Heart right ventricle (tissue), 16 donors: ENCODE measurements around the gene TPBGL. TPM values are rescaled to one million over a fixed set of nuclear protein-coding genes. Genes with fewer than 3 reads are reported as not detected.

Experiments
- ATAC-seq, 8 donors: fragments of 200-7000 bp; cut with Tn5 transposase; one replicate each; pipeline ENCODE4 v1.9.1; 2020; ENCODE audit warnings: mild to moderate bottlenecking in 8 of 8, moderate library complexity in 8 of 8, moderate number of reproducible peaks in 1 of 8
- DNase-seq, 2 donors: peaks; one replicate each; pipeline ENCODE4 v3.0.0-alpha.2; 2020
- H3K27ac ChIP-seq, 10 donors: fragments of 200-600 bp; sonication (generic) in 2 of 10; one replicate each; pipeline versions ENCODE4 v1.5.0 to v1.8.0; 2020 to 2022; ENCODE audit warnings: mild to moderate bottlenecking in 3 of 10
- H3K27me3 ChIP-seq, 7 donors: fragments of 200-600 bp; one replicate each; pipeline ENCODE4 v1.8.0; 2021 to 2022; ENCODE audit warnings: mild to moderate bottlenecking in 2 of 7
- H3K36me3 ChIP-seq, 9 donors: fragments of 200-600 bp; sonication (generic) in 1 of 9; one replicate each; pipeline versions ENCODE4 v1.5.0 to v1.8.0; 2020 to 2022; ENCODE audit warnings: mild to moderate bottlenecking in 2 of 9
- H3K4me1 ChIP-seq, 9 donors: fragments of 200-600 bp; sonication (generic) in 1 of 9; one replicate each; pipeline versions ENCODE4 v1.5.0 to v1.8.0; 2020 to 2022; ENCODE audit warnings: mild to moderate bottlenecking in 4 of 9
- H3K4me3 ChIP-seq, 10 donors: fragments of 200-600 bp; sonication (generic) in 2 of 10; one replicate each; pipeline versions ENCODE4 v1.5.0 to v1.8.0; 2020 to 2022; ENCODE audit warnings: mild to moderate bottlenecking in 7 of 10, moderate library complexity in 2 of 10
- H3K9me3 ChIP-seq, 11 donors: fragments of 200-600 bp in 10 of 11; sonication (generic) in 2 of 11; one replicate each; pipeline versions ENCODE4 v1.5.0 to v1.8.0; 2013 to 2022; ENCODE audit warnings: mild to moderate bottlenecking in 2 of 11, control low read depth in 1 of 11, moderate library complexity in 1 of 11
- WGBS, 2 donors: extraction: QIAGEN DNeasy Blood & Tissue Kit; methylation state at CpG; one replicate each; pipeline ENCODE4 v1.1.7; 2013; ENCODE audit warnings: inconsistent platforms in 1 of 2; 5-methylcytosine and 5-hydroxymethylcytosine counted together
- intact Hi-C, 10 donors: fragments of 100-400 bp; cut with DNase I; formaldehyde crosslinking; loops; one replicate each; pipeline versions ENCODE4 v1.11.1 to v1.14.2; 2022
- polyA plus RNA-seq, 2 donors: library from polyadenylated mRNA; stranded (reverse); fragments of 200-250 nt; gene quantifications; one replicate each; pipeline ENCODE4 v1.2.3, GENCODE V29; 2013
- total RNA-seq, 10 donors: library from RNA; stranded (reverse); fragmentation: NEBNext Ultra II Directional in 3 of 10; extraction: Animal tissue kit (Norgen Biotek cat#: 25700) in 3 of 10; gene quantifications; one replicate each; pipeline versions ENCODE4 v1.2.1 to v1.2.4, GENCODE V29; 2021 to 2023
- TF ChIP-seq, protein P1 (sequence below), 9 donors: fragments of 200-600 bp; sonication (generic) in 2 of 9; IDR thresholded peaks; one replicate each; pipeline versions ENCODE4 v1.5.0 to v1.8.0; 2021 to 2022; ENCODE audit warnings: antibody characterized with exemption in 9 of 9, mild to moderate bottlenecking in 5 of 9, moderate library complexity in 1 of 9
- donor health status: Arrhythmogenic right ventricular cardiomyopathy.
- donor health status: ischemic (EF 13 %, LVEDD 7.1; RV severe dilation, severe dysfunction).
- donor health status: healthy with polysubstance abuse.
- donor health status: DM: no; HTN: yes; CAD: no.
- donor health status: DM: no; HTN: no; CAD: no.
- donor health status: ischemic (EF 25% LVEDD 6.9; RV normal size, moderate dysfunction).
- donor health status: ischemic (EF 25% LVEDD 5.7; RV mildly dilated, moderate dysfunction).
- donor health status: healthy.
- donor health status: DM: yes; HTN: yes; CAD: no.
- donor health status: Ischemic cardiomyopathy.
- donor health status: ischemic (EF 35%, LVEDD 5.7; RV mildly dilated, moderate dysfunction).
- donor health status: nonischemic (EF 11% LVEDD 7.7; RV severe dilation, severe dysfunction).
- donor health status: DM: yes; HTN: yes; CAD: no.
- donor health status: PGD.
- donor health status: ischemic (EF 29% LVEDD 5.4; RV normal size, mild dysfunction).
- donor health status: nonischemic (EF 23%, LVEDD 6.1; RV moderate dilation, normal function).

The TPBGL gene
- total and polyA plus RNA-seq, 12 donors, result 0.07 to 0.37 (median 0.16) TPM; not detected in 5

DNA sequence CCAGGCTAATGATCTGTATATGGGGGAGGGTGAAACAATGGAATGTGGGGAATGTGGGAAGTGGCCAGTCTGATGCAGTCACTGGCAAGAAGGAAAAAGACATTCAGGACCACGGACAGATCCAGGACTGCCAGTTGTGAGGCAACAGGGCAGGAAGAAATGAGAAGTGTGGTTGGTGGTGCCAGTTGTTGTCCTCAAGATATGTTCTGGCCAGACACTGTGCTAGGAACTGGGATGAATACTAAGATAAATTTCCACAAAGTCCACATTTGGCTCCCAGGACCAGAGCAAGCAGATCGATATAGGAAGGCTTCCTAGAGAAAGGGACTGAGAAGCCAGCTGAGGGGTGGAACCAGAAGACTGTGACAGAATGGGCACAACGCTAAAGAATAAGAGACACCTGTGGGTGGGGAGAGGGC lies 6.8 kb upstream of the TPBGL start:
- H3K27me3 ChIP-seq, result peaks cover 0 to 26% (median 20%) of the 10 kb centered on the region in 7 donors
- ATAC-seq, result no peak
- no peak overlapping the region for H3K27ac ChIP-seq
- no peaks in the 10 kb centered on the region for H3K4me1 ChIP-seq
- TF ChIP-seq, protein P1, sequence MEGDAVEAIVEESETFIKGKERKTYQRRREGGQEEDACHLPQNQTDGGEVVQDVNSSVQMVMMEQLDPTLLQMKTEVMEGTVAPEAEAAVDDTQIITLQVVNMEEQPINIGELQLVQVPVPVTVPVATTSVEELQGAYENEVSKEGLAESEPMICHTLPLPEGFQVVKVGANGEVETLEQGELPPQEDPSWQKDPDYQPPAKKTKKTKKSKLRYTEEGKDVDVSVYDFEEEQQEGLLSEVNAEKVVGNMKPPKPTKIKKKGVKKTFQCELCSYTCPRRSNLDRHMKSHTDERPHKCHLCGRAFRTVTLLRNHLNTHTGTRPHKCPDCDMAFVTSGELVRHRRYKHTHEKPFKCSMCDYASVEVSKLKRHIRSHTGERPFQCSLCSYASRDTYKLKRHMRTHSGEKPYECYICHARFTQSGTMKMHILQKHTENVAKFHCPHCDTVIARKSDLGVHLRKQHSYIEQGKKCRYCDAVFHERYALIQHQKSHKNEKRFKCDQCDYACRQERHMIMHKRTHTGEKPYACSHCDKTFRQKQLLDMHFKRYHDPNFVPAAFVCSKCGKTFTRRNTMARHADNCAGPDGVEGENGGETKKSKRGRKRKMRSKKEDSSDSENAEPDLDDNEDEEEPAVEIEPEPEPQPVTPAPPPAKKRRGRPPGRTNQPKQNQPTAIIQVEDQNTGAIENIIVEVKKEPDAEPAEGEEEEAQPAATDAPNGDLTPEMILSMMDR (IDR thresholded peaks at IDR 0.05), result no peak
- intact Hi-C loops, result no loop called here
- peak in 1 of 2 donors; percentile 46 for DNase-seq
- no peaks in the 10 kb centered on the region for H3K36me3 ChIP-seq
- no peaks in the 10 kb centered on the region for H3K9me3 ChIP-seq
- whole genome bisulfite sequencing, 2 donors, result 45% methylated on average over 3 of the region's 3 CpGs
- H3K4me3 ChIP-seq, result no peak overlapping the region

DNA sequence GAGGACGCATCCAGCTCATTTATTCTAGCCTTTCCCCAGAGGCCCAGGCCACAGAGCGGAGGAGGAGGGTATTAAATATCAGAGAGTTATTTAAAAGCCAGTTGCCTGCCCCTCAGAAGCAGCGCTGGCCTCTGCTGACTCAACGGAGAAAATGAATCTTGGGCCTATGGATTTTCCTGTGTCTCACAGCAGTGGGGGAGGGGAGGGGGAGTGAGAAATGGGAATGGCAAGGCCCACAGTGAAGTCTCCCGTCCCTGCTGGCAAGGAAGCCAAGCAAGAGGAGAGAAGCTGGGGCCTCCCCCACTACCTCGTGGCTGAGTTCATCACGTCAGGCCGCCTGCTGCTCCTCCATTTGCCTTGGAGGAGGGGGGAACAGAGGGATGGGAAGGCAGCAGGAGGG lies 4.5 kb upstream of the TPBGL start:
- intact Hi-C loops, result no loop called here
- 30 to 53% methylated on average over 8 of the region's 8 CpGs for WGBS, 2 donors
- Histone ChIP-seq H3K36me3 (no peaks in the 10 kb centered on the region), H3K4me3 (no peak overlapping the region), H3K27ac (no peak overlapping the region), H3K4me1 (peaks cover 0 to 9% (median 8%) of the 10 kb centered on the region in 9 donors), H3K9me3 (no peaks in the 10 kb centered on the region), H3K27me3 (peaks cover 3 to 43% (median 31%) of the 10 kb centered on the region in 7 donors)
- DNase-seq (no peak), ATAC-seq (no peak)
- TF ChIP-seq, protein P1 (IDR thresholded peaks at IDR 0.05), result no peak

DNA sequence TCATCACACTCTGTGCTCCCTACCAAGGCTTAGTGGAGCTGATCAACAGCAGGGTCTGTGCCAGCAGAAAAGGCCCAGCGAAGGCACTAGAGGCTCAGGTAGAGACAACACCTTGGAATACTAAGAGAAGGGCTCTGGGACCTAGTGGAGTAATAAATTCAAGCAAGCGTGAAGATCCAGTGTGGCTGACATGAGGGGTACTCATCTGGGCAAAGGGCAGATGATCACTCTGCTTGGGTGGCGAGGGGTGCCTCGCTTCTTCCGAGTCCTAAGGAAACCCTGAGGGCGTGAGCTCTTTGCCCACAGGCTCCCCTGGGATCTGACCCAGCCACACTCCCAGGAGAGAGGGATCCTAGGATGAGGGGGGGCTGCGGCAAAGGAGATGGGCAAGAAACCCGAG lies 3.5 kb upstream of the TPBGL start:
- Histone ChIP-seq H3K27me3 (peaks cover 6 to 48% (median 33%) of the 10 kb centered on the region in 7 donors), H3K36me3 (no peaks in the 10 kb centered on the region), H3K4me1 (peaks cover 0 to 9% (median 8%) of the 10 kb centered on the region in 9 donors), H3K27ac (no peak overlapping the region), H3K4me3 (no peak overlapping the region), H3K9me3 (no peaks in the 10 kb centered on the region)
- ATAC-seq, result no peak
- WGBS, 2 donors, result 77 to 80% methylated on average over 8 of the region's 8 CpGs
- DNase-seq, result no peak
- TF ChIP-seq, protein P1 (IDR thresholded peaks at IDR 0.05), result no peak
- intact Hi-C loops, result no loop called here

GRCh38 chr11:75238595-75239440 lies 1.8 kb upstream of the TPBGL start:
- TF ChIP-seq, protein P1 (IDR thresholded peaks at IDR 0.05), result no peak
- intact Hi-C loops, result no loop called here
- H3K4me3 ChIP-seq, result no peak overlapping the region

More at GRCh38 chr11:75238595-75239440, 1.8 kb upstream of the TPBGL start:
- 73 to 80% methylated on average over 9 of the region's 9 CpGs for WGBS, 2 donors
- H3K9me3 ChIP-seq, result no peaks in the 10 kb centered on the region
- no peak for DNase-seq
- no peak for ATAC-seq
- H3K4me1 ChIP-seq, result peaks cover 0 to 13% (median 8%) of the 10 kb centered on the region in 9 donors
- H3K36me3 ChIP-seq, result no peaks in the 10 kb centered on the region
- no peak overlapping the region for H3K27ac ChIP-seq
- peaks cover 10 to 66% (median 51%) of the 10 kb centered on the region in 7 donors for H3K27me3 ChIP-seq
